GM19035 (cell line): ENCODE data around the gene CCL21.

Experiments used
- ATAC-seq: cut with Tn5 transposase; IDR thresholded peaks from one replicate; pipeline ENCODE4 v1.9.1; 2021; ENCODE audit not compliant: unreplicated experiment

CCL21 gene

DNA sequence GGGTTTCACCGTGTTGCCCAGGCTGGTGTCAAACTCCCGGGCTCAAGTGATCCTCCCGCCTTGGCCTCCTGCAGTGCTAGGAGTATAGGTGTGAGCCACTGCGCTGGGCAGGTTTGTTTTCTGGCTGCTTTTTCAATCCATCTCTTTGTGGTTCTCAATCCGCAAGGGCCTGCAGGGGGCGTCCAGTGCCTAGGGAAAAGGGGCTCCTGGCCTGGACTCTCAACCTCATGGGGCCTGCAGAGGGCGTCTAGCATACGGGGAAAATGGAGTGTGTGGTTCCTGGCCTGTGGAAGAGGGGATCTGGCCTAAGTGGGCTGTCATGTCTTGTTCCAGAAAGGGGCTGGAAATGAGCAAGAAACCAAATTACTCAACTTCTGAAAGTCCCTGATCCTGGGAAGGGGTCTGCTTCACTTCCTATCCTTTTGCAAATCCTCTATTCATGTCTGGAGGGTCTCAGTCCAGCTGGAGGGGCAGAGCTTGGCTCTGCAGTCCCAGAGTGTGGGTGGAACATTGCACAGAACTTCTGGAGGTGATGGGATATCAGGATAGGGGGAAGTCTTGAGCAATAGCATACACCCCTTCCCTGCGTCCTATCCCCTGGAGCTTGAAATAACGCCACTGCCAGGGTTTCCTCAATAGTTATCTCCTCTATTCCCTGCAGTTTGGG lies 34.8 kb downstream of the CCL21 start:
- ATAC-seq = no peak

DNA sequence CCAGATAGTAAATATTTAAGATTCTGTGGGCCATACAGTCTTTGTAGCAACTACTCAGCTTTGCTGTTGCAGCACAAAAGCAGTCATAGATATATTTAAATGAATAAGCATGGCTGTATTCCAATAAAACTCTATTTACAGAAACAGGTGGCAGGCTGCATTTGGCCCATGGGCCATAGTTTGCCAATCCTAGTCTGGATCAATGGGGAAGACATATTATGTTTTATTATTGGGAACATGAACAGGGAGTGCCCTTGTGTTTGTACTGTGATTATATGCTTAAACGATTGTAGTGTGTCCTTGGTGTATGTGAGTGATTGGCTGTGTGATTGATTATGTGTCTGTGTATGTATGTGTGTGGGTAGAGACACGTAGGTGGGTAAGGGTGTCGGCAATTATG lies 35.5 kb downstream of the CCL21 start:
- no peak for ATAC-seq

DNA sequence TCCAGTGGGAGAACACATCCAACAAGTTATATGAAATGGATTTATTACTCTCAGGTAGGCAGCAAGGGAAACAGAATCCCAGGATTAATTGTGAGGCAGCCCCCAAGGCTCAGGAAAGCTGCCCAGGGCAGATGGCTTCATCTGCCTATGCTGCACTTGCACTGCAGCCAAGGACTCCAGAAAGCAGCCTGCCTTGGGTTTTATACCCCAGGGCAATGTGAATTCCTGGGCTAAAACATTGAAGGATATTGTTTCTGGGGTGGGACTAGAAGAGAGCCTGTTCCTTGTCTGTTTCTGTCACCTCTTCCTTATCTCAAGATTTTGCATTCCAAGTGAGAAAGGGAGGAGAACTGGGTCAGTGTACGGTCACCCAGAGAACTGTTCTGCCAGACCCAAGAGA lies 38.6 kb downstream of the CCL21 start:
- ATAC-seq = no peak

DNA sequence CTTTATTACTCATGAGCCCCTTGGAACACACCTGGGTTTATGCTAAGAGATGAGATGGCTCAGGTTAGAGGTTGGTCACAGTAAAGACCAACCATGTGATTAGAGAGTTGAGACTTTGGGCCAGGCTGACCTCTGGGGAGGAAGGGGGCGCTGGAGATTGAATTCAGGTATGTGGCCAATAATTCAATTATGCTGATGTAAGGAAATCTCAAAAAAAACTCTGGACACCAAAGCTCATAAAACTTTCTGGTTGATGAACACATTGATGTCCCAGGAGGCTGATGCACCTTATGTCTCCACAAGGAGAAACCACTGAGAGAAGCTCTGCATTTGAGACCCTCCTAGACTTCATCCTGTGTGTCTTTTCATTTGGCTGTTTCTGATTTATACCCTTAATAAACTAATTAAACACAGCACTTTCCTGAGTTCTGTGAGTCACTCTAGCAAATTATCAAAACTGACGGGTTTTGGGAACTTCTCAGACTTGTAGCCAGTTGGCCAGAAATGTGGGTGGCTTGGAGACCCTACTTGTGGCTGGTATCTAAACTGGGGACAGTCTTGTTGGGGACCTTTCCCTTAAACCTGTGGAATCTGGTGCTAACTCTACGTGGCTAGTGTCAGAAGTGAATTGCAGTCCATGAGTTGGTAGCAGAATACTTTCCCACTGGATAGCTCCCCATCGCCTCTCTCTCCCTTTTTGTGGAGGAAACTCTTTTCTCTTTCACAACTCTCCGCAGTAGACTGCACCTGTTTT lies 40.0 kb downstream of the CCL21 start:
- no peak for ATAC-seq

DNA sequence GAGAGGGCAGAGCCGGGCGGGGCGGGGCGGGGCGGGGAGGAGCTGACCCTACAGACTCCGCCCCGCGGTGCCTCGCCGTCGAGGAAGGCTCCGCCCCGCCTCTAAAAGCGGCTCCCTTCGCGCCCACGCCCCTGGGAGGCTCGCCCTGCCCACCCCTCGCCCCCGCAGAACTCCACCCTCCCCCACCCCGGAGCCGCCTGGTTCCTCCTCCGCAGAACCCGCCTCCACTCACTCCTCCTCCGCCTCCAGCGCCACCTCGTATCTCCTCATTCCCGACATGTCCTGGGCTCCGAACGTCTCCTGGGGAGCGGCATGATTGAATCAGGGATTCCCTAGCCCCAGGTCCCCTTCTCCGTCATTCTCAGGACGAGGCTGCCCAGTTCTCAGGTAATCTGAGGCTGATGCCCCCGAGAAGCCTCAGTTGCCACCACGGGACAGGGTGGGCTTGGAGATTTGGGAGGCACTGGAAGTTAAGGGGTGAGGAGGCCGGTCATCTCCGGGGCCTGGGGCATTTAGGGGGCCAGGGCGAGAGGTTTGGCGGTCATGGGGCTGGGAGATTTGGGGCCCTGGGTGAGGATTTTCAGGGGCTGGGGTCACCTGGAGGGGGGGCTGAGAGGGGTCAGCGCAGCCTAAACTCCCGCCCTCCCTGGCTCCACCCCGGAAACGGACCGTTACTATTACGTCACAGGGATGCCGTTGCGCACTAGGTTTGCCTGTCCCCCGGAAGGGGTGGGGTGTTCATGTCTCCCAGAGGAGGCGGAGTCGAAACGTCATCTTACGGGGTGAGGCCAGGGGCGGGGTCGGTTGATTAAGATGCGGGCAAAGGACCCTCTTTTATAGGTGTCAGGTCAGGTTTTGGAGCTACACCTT lies 44.3 kb downstream of the CCL21 start:
- peak; percentile 69 for ATAC-seq

DNA sequence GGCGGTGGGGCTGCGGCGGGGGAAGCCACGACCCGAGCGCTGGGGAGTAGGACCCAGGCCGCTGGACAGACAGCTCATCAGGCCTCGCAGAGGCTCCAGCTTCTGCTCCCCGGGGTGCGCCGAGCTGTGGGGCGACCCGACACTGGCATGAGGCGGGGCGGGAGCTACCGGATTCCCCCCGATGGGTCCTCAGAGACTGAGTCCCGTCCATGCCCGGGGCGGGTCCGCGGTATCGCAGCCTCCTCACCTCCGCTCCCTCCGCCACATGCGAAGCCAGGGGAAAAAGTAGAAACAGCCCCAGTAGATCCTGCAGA lies 44.9 kb downstream of the CCL21 start:
- ATAC-seq = peak; percentile 23

DNA sequence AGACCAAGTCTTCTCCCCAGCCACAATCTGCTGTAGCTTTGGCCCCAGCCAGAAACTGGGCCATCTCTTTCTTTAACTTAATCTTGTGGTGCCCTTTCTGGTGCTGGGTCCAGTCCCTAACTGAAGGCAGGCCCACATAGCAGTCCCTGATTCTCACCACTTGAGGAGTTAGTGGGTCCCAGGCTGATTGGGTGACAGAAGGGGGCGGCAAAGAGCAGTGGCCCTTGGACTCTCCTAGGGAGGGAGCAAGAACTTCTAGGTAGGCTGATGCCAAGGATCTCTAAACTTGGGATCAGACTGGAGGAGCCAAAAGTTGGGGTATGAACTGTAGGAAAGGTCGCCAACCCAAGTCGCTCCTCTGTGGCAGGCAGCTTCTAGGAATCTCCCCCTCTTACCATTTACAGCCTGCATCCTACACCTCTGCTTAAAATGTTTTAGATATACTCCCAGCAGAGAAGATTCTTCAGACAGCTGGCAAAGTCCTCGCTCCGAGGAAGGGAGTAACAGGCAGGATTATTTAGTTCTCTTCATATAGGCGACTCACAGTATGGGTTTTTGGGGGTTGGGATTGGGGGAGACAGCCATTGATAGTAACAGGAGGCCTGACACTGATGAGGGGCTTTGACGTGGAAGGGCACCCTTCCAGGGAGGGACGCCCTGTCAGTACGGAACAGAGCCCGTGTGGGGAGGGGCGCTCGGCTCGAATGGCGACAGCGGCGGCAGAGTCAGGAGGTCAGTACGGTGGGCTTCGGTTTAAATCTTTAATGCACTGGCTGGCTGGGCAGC lies 45.5 kb downstream of the CCL21 start:
- ATAC-seq = peak; percentile 43

DNA sequence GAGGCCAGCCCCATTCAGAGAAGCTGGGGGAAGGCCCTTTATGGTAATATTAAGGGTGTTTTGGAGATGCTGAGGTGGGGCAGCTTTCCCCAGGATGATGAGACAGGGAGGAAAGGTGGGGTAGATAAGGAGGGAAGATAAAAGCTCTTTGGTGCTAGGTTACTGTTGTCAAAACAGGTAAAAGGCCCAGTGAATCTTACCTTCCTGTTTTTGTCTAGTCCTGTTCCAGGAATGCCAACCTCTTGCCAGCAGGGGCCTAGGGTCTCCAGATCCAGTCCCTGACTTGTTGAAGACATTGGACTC lies 46.7 kb downstream of the CCL21 start:
- ATAC-seq = no peak

DNA sequence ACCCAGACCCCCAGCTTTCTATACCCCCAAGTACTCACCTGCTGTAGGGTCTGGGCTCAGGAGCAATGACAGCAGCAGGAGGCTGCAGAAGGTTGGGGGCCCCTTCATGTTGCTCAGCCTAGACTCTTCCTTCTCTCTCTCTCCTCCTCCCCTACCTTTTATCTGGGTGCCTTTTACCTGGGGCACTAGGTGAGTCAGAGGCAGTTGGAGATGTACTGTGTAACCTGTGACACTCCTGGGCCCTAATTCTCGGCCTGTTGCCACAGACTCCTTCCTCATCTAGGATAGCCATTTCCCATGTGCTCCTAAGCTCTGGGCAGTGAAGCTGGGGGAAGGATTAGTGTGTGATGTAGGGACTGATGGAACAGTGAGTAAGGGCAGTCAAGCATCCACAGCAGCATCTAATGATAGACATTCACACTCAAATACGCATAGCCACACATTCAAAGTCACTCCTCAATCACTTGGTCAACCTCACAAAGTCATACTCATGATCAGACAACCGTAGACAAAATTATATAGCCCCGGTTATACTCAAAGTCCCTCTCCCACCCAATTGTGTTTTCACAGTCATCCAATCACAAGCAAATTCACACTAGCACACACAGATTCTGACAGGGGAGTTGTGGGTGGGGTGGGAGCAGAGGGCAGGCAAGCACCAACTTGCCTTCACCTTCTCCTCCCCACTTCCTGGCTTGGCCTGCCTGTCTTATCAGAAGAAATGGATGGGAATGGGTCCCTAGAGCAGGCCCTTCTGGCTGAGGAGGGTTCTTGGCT lies 47.2 kb downstream of the CCL21 start, which contains the start of gene CCL27:
TSS of gene CCL27 (minus strand) at position 132 of the 777 bp plus-strand sequence. CDS start at position 108, 24 bp downstream.
- no peak for ATAC-seq

DNA sequence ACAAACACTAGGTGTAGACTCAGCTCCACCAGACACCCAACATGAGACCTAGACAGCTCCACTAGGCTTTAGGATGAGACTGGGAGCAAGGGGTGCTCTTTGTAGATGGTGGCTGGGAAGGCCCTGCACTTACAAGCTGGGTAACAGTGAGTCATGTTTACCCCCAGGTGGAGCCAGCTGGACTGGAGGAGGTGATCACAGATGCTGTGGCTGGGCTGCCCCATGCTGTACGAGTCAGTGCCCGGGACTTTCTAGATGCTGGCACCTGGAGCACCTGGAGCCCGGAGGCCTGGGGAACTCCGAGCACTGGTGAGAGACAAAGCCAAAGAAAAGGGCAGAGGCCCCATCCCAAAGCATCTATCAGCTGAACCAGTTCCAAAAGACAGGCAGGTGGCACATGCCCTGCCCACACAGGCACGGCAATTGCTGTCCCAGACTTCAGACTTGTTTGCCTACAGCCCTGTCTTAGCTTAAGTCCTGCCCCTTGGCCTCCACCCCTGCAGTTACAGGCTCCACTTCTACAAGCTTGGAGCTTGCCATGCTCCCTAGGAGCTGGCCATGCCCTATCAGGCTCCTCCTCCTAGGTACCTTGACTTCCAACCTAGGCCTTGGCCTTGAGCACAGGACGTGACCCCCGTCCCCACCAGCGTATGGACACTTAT lies 50.2 kb downstream of the CCL21 start:
- no peak for ATAC-seq
